ENCODE data around the gene SPNS1. TPM values are rescaled to one million over a fixed set of nuclear protein-coding genes. Genes with fewer than 3 reads are reported as not detected.
A peak's percentile ranks its signal among the peaks of the same experiment; 100 is the strongest.
"Not testable (repeated sequence)": the region's sequence is repeated elsewhere in the genome, so short reads cannot be mapped to it uniquely, and the experiment has no call there.

Gene SPNS1
- total RNA-seq, 1 donor from 2014 or later, result 13.0 TPM

- no peak for DNase-seq (ENCODE audit: low spot score)
Observed at GRCh38 chr16:28951410-28951943, 23.1 kb upstream of the SPNS1 start.

GRCh38 chr16:28958216-28958615, 16.4 kb upstream of the SPNS1 start:
- DNase-seq (ENCODE audit: low spot score), result no peak

- no peak for DNase-seq (ENCODE audit: low spot score)
Observed at GRCh38 chr16:28958836-28959235, 15.7 kb upstream of the SPNS1 start.

GRCh38 chr16:28964072-28964471, 10.5 kb upstream of the SPNS1 start:
- DNase-seq (ENCODE audit: low spot score), result no peak

GRCh38 chr16:28964496-28964895, 10.1 kb upstream of the SPNS1 start:
- DNase-seq (ENCODE audit: low spot score), result no peak

- DNase-seq (ENCODE audit: low spot score), result no peak
Observed at GRCh38 chr16:28967156-28967555, 7.4 kb upstream of the SPNS1 start.

- DNase-seq (ENCODE audit: low spot score), result not testable (repeated sequence)
Observed at GRCh38 chr16:28969696-28970095, 4.9 kb upstream of the SPNS1 start.

- peak; percentile 78 for DNase-seq (ENCODE audit: low spot score)
Observed at GRCh38 chr16:28974007-28974436, 556 bp upstream of the SPNS1 start.

GRCh38 chr16:28975158-28975599, 601 bp downstream of the SPNS1 start:
- no peak for DNase-seq (ENCODE audit: low spot score)

- no peak for DNase-seq (ENCODE audit: low spot score)
Observed at GRCh38 chr16:28977703-28978662, 3.4 kb downstream of the SPNS1 start.

GRCh38 chr16:28980330-28980729, 5.8 kb downstream of the SPNS1 start:
- not testable (repeated sequence) for DNase-seq (ENCODE audit: low spot score)

- DNase-seq (ENCODE audit: low spot score), result no peak
Observed at GRCh38 chr16:28980929-28981328, 6.4 kb downstream of the SPNS1 start.

GRCh38 chr16:28981517-28981916, 6.9 kb downstream of the SPNS1 start:
- no peak for DNase-seq (ENCODE audit: low spot score)

GRCh38 chr16:28982418-28982817, 7.8 kb downstream of the SPNS1 start:
- DNase-seq (ENCODE audit: low spot score), result no peak

GRCh38 chr16:28982949-28983348, 8.4 kb downstream of the SPNS1 start:
- DNase-seq (ENCODE audit: low spot score), result no peak

GRCh38 chr16:28983644-28984043, 9.1 kb downstream of the SPNS1 start:
- DNase-seq (ENCODE audit: low spot score), result no peak

GRCh38 chr16:28984091-28984490, 9.5 kb downstream of the SPNS1 start:
- DNase-seq (ENCODE audit: low spot score), result no peak

GRCh38 chr16:28984619-28985135, 10.1 kb downstream of the SPNS1 start, which contains the start of gene LAT:
Gene LAT (plus strand): TSS chr16:28985052. CDS start chr16:28985418, 366 bp downstream.
- DNase-seq (ENCODE audit: low spot score), result no peak

- no peak for DNase-seq (ENCODE audit: low spot score)
Observed at GRCh38 chr16:28985211-28986041, 10.8 kb downstream of the SPNS1 start.

GRCh38 chr16:28986046-28986445, 11.5 kb downstream of the SPNS1 start:
- no peak for DNase-seq (ENCODE audit: low spot score)

- no peak for DNase-seq (ENCODE audit: low spot score)
Observed at GRCh38 chr16:28986492-28986891, 11.9 kb downstream of the SPNS1 start.
